ENCODE data around the gene CREBL2. TPM values are rescaled to one million over a fixed set of nuclear protein-coding genes. Genes with fewer than 3 reads are reported as not detected.
A peak's percentile ranks its signal among the peaks of the same experiment; 100 is the strongest.
"Not testable (repeated sequence)": the region's sequence is repeated elsewhere in the genome, so short reads cannot be mapped to it uniquely, and the experiment has no call there.

The CREBL2 gene, protein sequence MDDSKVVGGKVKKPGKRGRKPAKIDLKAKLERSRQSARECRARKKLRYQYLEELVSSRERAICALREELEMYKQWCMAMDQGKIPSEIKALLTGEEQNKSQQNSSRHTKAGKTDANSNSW
- 10 to 100 TPM; 36.0 to 42.3 (median 39.0) TPM for polyA plus RNA-seq (ENCODE audit: insufficient read length in 4 of 4)

DNA sequence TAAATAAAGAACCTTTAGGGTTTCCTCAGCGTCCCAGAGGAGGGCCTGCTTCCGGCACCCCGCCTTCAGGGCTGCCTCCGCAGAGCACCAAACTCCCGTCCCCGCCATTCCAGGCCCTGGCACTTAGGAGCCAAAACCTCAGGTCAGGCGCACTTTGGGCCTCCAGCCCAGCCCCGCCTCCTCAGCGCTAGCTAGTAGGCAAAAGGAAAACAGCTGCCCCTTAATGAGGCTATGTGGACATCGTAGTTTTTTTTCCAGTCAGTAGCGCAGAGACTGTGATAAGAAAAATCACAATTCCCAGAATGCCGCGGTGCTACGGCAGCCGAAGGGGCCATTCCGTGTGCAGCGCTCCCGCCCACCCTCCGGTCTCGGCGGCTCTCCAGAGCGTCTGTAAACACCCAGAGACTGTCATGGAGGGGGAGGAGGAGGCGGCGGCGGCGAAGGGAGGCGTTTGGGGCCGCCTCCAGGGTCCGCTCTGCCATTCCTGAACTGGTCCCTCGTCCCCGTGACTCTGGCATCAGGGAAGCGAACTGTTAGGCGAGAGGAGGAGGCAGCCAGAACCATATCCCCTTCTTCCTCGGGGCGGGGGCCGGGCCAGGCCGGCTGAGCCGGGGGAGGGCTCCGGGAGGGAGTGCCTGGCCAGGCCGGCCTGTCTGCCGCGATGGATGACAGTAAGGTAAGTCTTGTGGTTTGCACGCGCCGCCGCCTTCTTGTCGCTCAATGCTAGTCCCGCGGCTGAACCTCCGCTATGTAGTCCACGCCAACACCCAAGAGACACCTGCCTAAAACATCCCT is at the start of gene CREBL2:
TSS of gene CREBL2 (plus strand) at position 365 of the 795 bp plus-strand sequence. CDS start at position 662, 297 bp downstream.
- peak; percentile 88 to 92 (median 90) for DNase-seq (ENCODE audit: low read depth in 4 of 4, low spot score in 3 of 4)

DNA sequence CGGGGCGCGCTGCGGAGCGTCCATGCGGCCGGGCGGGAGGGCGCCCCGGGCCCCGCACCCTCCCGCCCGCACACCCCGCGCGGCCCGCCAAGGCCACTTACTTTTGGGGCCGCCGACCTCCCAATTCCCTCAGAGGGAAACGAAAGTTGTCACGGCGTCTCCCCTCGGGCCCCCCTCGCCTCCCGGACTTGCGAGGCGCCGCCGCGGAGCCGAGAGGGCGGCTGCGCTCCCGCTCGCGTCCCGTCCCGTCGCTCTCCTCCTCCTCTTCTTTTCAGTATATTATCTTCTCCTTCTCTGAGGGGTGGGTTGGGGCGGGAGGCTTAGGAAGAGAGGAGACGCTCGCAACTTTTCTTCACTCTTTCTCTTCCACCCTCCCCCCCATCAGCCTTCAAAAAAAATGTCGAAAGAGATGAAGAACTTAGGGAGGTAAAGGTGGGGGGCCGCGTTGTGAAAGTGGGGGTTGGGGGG is 49.6 kb upstream of the CREBL2 start:
- DNase-seq (ENCODE audit: low read depth in 4 of 4, low spot score in 3 of 4), result peak in 2 of 4 donors; percentile 9 to 36

DNA sequence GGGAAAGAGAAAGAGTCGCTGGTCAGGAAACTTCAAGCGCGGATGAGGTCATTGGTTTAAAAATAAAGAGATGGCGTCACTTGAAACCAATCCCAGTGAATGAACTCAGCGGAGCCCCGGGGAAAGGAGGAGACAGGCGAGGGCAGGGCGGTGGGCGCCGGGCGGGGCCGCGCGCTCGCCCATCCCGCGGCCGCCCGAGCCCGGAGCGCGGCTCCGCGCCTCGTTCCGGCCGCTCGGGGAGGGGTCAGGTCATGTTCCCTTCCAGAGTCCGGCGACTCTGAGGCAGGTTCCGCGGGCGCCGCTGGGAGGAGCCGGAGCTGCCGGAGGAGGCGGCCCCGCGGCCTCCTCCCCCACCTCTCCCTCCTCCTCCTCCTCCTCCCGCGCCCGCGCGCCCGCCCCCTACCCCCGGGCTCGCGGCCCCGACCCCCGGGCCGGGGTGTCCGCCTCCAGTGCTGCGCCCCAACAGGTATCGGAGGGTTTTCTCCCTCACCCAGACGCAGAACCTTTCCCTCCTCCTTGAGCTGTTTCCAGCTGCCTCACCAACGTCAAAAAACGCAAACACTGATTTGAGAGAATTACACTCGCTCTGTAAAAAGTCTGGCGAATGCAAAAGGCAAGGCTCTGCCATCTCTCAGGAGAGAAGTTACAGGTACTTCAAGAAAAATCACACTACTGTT is 49.0 kb upstream of the CREBL2 start, which contains the start of gene DUSP16:
TSS of gene DUSP16 (minus strand) at position 279 of the 677 bp plus-strand sequence. CDS start 41,765 bp downstream, outside the sequence.
- peak; percentile 77 to 93 (median 92) for DNase-seq (ENCODE audit: low read depth in 4 of 4, low spot score in 3 of 4)

DNA sequence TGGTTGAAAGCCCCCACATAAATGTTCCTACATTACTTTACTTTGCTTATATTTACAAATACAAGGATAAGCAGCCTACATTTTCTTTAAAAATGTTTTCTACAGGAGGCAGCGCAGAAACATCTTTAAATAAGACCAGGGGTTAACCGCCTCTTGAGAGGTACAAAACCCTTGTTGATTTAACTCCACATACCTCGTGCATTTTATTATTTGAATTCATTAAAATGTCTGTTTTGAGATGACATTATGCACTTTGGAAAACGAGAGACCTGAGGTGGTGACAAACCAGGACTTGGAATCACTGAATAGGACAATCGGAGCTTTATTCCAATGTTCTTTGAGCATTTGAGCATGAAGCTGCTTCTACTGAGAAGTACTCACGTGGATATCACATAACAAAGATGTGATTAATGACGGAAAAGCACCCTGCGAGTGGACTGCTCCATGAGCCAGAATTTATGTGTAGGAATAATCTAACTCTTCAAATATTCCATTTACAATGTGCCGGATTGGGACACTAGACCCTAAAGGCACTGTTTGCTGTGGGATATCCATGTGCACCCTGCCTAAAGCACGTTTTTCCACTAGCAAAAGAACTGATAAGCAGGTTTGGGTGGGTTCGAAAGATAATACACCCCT is 48.3 kb upstream of the CREBL2 start:
- peak in 1 of 4 donors; percentile 16 for DNase-seq (ENCODE audit: low read depth in 4 of 4, low spot score in 3 of 4)

DNA sequence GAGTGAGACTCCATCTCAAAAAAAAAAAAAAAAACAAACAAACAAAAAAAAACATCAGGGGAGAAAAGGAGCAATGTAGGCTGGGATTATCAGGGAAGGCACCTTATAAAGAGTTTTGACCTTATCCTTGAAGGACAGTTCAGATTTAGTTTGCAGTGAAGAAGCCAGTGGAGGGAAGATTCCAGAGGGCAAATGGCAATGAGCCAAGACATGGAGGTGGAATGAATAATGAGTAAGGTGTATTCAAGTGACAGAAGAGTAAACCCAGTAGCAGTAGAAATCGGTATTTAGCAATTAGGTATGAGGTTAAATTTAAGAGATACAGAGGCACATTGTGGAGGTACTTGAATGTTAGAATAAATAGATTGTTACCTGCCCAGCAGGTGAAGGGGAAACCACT is 46.8 kb upstream of the CREBL2 start:
- DNase-seq (ENCODE audit: low read depth in 4 of 4, low spot score in 3 of 4), result no peak

DNA sequence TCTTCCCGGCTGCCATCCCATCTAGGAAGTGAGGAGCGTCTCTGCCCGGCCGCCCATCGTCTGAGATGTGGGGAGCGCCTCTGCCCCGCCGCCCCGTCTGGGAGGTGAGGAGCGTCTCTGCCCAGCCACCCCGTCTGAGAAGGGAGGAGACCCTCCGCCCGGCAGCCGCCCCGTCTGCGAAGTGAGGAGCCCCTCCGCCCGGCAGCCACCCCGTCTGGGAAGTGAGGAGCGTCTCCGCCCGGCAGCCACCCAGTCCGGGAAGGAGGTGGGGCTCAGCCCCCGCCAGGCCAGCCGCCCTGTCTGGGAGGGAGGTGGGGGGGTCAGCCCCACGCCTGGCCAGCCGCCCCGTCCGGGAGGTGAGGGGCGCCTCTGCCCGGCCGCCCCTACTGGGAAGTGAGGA is 45.7 kb upstream of the CREBL2 start:
- DNase-seq (ENCODE audit: low read depth in 4 of 4, low spot score in 3 of 4), result not testable (repeated sequence)

DNA sequence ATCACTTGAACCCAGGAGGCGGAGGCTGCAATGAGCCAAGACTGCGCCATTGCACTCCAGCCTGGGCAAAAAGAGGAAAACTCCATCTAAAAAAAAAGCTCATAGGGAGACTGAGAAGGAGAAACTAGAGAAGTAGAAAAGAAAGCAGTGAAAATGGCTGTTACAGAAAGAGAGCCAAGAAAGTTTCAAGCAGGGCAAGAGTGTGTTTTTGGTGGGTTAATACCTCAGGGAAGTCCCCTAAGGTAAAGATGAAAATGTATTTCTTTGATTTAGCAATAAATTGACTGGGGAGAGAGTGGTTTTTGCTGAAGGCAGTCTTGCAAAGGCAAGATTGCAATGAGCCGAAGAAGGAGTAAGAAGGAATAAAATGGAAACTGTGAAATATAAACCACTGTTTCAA is 39.0 kb upstream of the CREBL2 start:
- no peak for DNase-seq (ENCODE audit: low read depth in 4 of 4, low spot score in 3 of 4)

DNA sequence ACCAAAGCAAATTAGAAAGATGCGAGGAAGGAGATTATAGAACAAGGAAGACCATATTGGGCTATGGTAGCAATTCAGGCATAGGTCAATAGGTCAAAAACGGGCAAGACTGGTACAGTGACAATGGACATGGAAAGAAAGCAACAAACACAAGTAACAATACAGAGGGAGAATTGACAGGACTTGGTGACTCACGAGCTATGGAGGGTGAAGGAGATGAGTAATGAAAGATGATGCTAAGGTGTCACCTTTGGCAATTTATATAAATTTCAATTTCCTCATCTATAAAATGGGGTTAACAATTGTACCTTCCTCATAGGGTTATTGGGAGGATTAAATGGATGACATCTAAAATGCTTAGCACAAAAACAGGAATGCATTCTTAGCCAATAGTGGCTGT is 33.9 kb upstream of the CREBL2 start:
- DNase-seq (ENCODE audit: low read depth in 4 of 4, low spot score in 3 of 4), result no peak

DNA sequence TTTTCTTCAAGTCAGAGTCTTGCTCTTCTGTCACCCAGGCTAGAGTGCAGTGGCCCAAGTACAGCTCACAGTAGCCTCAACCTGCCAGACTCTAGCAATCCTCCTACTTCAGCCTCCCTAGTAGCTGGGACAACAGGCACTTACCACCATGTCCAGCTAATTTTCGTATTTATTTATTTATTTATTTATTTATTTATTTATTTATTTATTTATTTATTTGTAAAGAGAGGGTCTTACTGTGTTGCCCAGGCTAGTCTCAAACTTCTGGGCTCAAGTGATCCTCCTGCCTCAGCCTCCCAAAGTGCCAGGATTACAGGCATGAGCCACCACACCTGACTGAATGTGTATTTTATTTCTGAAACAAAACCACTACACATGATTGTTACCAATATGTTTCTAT is 31.0 kb upstream of the CREBL2 start:
- DNase-seq (ENCODE audit: low read depth in 4 of 4, low spot score in 3 of 4), result not testable (repeated sequence)

DNA sequence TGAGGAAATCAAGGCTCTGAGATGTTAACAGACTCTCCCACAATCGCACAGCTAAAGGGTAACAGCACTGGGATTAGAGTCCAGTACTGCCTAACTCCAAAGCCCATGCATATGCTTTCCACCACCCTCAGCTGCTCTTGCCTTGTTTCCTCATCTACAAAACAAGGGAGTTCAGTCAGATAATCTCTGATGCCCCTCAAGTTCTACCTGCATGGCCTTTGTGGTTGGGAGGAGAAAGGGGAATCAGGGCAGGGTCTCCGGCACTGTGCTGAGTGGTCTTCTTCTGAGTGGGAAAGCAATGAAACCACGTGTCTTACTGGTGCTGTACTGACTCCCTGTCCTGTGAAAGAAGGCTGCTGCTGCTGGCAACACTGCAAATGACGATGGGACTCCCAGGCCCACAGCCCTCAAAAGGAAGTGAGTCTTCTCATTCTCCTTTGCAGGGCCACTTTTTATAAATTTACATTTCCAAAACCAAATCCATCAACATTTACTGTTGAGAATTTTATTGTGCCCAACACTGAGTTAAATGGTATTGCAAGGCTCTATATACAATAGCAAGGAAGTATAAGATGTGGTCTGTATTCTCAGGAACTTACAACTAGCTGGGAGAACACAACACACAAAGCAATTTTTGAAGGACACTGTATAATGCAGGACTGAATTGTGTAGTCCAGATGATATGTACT is 29.3 kb upstream of the CREBL2 start:
- DNase-seq (ENCODE audit: low read depth in 4 of 4, low spot score in 3 of 4), result no peak

DNA sequence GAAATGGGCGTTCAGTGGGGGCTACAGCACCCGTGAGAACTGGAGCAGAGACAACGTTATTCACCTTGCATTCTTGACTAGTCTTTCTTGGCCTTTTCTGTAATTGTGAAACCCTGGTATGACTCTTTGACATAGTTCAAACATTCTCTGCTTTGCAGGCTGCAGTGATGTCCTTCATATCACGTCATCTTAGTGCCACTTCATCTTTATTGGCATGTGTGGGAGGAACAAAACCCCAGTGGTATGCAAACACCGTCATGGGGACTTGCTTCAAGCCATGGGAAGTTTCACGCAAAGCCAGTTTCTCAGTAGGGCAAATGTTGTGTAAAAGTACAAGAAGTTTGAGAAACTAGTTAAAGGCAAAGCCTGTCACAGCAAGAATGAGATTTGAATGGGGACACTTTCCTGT is 28.8 kb upstream of the CREBL2 start:
- no peak for DNase-seq (ENCODE audit: low read depth in 4 of 4, low spot score in 3 of 4)

DNA sequence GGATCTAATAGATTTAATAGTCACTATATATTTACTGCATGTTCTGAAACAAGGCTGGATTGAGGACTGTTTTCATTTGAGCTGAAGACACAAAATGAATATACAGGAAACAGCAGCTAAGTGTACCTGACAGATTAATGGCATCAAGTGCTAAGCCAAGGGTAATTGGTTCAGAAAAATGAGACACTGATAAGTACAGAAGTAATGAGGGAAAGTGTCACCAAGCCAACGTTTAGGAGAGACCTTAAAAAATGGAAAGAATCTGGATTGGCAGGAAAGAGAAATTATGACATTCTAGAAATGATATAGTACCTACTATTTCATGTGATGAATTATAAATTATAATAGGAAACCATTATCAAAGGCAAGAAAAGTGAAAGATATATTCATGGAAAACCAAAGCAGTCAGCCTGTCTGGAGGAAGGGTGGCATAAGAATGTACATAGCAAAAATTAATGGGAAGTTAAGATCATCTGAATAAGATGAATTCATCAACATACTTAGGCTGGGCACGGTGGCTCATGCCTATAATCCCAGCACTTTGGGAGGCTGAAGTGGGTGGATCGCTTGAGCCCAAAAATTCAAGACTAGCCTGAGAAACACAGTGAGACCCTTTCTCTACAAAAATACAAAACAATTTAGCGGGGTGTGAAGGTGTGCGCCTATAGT is 28.0 kb upstream of the CREBL2 start:
- no peak for DNase-seq (ENCODE audit: low read depth in 4 of 4, low spot score in 3 of 4)

DNA sequence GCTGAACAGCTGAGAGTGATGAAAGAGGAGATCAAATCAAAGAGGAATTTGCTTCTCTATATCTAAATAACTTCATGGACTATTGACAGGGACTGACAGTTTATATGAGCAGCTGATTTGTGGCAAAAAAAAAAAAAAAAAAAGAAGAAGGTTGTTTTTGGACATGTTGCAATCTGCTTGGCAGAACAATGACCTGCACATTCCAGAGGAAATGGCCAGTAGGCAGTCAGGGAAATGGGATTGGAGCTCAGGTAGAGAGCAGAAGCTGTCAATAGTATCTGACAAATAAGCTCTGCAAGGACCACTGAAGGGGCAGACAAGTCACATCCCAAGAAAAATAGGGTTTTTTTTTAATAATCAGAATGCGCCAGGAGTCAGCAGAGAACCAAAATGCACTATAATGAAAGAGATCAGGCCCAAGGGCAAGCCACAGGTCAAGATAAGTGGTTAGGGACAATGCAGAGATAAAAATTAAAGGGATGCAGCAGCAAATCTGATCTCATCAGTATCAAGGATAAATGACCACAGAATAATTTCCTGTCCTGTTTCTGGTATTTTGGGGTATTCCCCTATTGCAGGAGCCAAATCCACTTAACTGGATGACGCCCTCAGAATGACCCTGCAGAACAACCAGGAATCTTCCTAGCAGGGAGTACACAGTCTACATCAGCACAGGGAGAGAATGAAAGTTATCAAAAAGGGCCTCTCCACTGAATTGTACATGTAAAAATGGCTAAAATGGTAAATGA is 26.4 kb upstream of the CREBL2 start:
- no peak for DNase-seq (ENCODE audit: low read depth in 4 of 4, low spot score in 3 of 4)

DNA sequence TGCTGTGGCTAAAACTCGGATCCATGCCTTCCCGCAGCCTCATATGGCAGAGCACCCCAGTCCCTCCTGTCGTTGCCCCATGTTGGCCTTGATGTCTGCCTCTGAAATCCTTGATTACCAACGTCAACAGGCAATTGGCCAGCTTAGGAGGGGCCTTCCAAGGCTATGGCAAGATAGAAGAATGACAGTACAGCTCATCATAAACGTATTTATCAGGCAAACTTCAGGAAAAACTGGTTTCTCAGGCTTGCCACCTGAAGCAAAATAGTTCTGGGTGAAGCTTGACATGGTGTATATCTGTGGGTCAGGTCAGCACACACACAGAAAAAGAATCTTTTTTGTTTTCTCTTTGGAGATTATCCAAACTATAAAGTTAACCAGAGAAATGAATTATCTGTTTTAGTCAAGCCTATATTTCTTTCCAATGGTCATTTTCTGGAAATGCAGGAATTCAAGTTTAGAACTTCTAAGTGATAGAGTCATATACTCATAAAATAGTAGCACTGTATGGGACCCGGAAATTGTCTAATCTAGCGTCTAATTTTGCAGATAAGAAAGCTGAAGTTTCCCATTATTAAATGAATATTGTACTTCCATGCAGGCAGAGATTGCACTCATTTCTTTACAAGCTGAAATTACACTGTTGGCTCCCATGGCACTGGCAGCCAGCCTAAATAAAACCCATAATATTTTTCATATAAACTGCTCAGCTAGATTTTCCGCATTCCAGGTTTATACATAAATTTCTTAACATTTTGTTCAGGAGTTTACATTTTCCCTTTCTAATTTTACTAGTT is 24.6 kb upstream of the CREBL2 start:
- DNase-seq (ENCODE audit: low read depth in 4 of 4, low spot score in 3 of 4), result no peak

DNA sequence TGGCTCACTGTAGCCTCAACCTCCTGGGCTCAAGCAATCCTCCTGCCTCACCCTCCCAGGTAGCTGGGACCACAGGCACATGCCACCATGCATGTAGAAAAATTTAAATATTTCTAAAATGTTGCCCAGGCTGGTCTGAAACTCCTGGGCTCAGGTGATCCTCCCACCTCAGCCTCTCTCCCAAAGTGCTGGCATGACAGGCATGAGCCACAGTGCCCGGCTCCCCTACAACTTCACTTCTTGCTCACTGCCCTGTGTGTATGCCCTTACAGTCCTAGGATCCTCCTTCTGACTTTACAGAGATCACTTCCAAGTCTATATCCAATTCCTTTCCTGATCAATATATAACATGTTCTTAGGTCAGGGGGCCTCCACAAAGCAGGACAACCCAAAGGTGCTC is 23.8 kb upstream of the CREBL2 start:
- DNase-seq (ENCODE audit: low read depth in 4 of 4, low spot score in 3 of 4), result no peak

DNA sequence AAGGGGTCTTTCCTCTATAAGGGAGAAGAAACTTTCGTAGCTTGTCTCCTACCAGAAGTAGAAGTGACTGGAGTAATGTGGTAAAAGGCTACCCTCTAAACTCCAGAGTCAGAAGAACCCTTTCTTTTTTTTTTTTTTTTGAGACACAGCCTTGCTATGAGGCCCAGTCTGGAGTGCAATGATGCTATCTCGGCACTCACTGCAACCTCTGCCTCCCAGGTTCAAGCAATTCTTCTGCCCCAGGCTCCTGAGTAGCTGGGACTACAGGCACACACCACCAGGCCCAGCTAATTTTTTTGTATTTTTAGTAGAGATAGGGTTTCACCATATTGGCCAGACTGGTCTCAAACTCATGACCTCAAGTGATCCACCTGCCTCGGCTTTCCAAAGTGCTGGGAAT is 23.2 kb upstream of the CREBL2 start:
- DNase-seq (ENCODE audit: low read depth in 4 of 4, low spot score in 3 of 4), result not testable (repeated sequence)

DNA sequence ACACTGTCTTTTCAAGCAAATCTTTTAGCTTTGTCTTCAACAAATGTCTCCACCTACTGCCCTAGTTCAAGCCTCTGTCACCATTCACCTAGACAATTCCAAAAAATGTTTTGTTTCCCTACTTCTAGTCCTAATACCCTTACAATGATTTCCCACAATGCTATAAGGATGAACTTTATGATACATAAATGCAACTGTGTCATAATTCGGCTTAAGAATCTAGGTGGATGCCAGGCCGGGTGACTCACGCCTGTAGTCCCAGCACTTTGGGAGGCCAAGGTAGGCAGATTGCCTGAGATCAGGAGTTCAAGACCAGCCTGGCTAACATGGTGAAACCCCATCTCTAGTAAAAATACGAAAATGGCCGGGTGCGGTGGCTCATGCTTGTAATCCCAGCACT is 20.7 kb upstream of the CREBL2 start:
- no peak for DNase-seq (ENCODE audit: low read depth in 4 of 4, low spot score in 3 of 4)

DNA sequence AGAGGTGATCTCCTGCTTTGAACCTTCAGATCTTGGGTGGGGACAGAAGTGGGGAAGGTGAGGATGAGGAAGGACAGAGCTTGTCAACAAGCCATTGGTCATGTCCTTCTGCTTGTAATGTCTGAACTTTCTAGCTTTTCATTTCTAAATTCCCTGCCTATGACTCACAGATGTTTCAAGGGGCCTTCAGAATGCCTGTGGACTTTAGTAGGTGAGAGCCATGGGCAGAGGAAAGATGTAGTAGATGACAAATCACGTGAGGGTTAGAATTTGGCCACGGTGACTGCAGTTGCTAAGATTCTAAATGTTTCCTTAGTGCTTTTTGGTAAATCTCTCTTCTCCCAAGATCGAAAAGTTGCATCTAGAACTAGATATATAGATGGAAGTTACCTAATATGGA is 18.7 kb upstream of the CREBL2 start:
- no peak for DNase-seq (ENCODE audit: low read depth in 4 of 4, low spot score in 3 of 4)
